K562 (cell line): ENCODE data around the gene DLX2.

Experiments
- ATF2 ChIP-seq: sonication (generic); formaldehyde crosslinking; IDR thresholded peaks from 2 replicates; pipeline ENCODE4 v1.8.1; 2022; ENCODE audit warnings: missing genetic modification reagents
- CTCF ChIP-seq, 3 experiments: IDR thresholded peaks in 2 of 3; conservative IDR thresholded peaks in 1 of 3; 2 replicates each; pipeline ENCODE4 v1.5.1; 2011 to 2012; ENCODE audit warnings: low read length in 3 of 3, mild to moderate bottlenecking in 3 of 3, control low read depth in 2 of 3, improper control_type of control experiment in 1 of 3, inconsistent platforms in 1 of 3, low read depth in 1 of 3, mixed read lengths in 1 of 3, moderate library complexity in 1 of 3; ENCODE audit not compliant: insufficient read depth in 2 of 3
- DNMT1 ChIP-seq: fragments of 450-650 bp; IDR thresholded peaks from 2 replicates; pipeline ENCODE4 v1.6.1; 2016; ENCODE audit warnings: antibody characterized with exemption, mild to moderate bottlenecking
- KAT7 ChIP-seq: sonication (generic); formaldehyde crosslinking; IDR thresholded peaks from 2 replicates; pipeline ENCODE4 v1.8.0; 2022; ENCODE audit warnings: missing genetic modification reagents, mild to moderate bottlenecking, borderline replicate concordance
- REST ChIP-seq, 2 experiments: fragments of 450-650 bp; formaldehyde crosslinking in 1 of 2; IDR thresholded peaks; 2 replicates each; pipeline versions ENCODE4 v1.4.0 to v1.6.1; 2014 to 2020; ENCODE audit warnings: mild to moderate bottlenecking in 2 of 2, borderline replicate concordance in 1 of 2, low read depth in 1 of 2
- YY1 ChIP-seq, 3 experiments: IDR thresholded peaks; 2 replicates each; pipeline ENCODE4 v1.6.1; 2011; ENCODE audit warnings: low read length in 2 of 3, mild to moderate bottlenecking in 2 of 3, moderate library complexity in 2 of 3, borderline replicate concordance in 1 of 3, control low read depth in 1 of 3, low read depth in 1 of 3; ENCODE audit not compliant: insufficient read depth in 3 of 3, insufficient replicate concordance in 2 of 3, control insufficient read depth in 1 of 3, insufficient read length in 1 of 3; ENCODE audit errors: extremely low read depth in 1 of 3

- TF ChIP-seq CTCF (IDR thresholded peaks at IDR 0.05 in 2 of 3, conservative IDR thresholded peaks at IDR 0.05 in 1 of 3; ENCODE audit: insufficient read depth in 2 of 3, low read depth in 1 of 3, low read length in 3 of 3): no peak
- TF ChIP-seq DNMT1: no peak
- no peak for TF ChIP-seq REST (IDR thresholded peaks at IDR 0.05; ENCODE audit: borderline replicate concordance)
- TF ChIP-seq REST (CRISPR knock-in tag; IDR thresholded peaks at IDR 0.05; ENCODE audit: low read depth): no peak
- no peak for TF ChIP-seq YY1 (IDR thresholded peaks at IDR 0.05; ENCODE audit: borderline replicate concordance in 1 of 3, control insufficient read depth in 1 of 3, extremely low read depth in 1 of 3, insufficient read depth in 3 of 3, insufficient read length in 1 of 3, insufficient replicate concordance in 2 of 3, low read depth in 1 of 3, low read length in 2 of 3)
- no peak for TF ChIP-seq ATF2
- TF ChIP-seq KAT7 (CRISPR knock-in tag): no peak
These were observed 26.7 kb upstream of the DLX2 start for GRCh38 chr2:172129404-172129803.
